ENCODE data around the gene MUC2. TPM values are rescaled to one million over a fixed set of nuclear protein-coding genes. Genes with fewer than 3 reads are reported as not detected.

The MUC2 gene
- total RNA-seq, 1 donor from 2014 or later = not detected

- Mint-ChIP-seq H3K27me3 (peaks cover 33% of the 10 kb centered on the region), H3K4me3 (ENCODE audit: low read depth) (no peak overlapping the region), H3K4me1 (ENCODE audit: low read depth) (peaks cover 5% of the 10 kb centered on the region), H3K27ac (no peak overlapping the region), H3K9me3 (ENCODE audit: low read depth) (peaks cover 14% of the 10 kb centered on the region), H3K36me3 (ENCODE audit: insufficient read depth) (no peaks in the 10 kb centered on the region)
- no peak for TF ChIP-seq CTCF (IDR thresholded peaks at IDR 0.05; ENCODE audit: unreplicated experiment)
- DNase-seq (ENCODE audit: low spot score, unreplicated experiment) = no peak
Measured at GRCh38 chr11:1064167-1064566, 10.5 kb upstream of the MUC2 start.

GRCh38 chr11:1067812-1068496, 6.7 kb upstream of the MUC2 start:
- no peak for TF ChIP-seq CTCF (IDR thresholded peaks at IDR 0.05; ENCODE audit: unreplicated experiment)
- H3K4me3 Mint-ChIP-seq (ENCODE audit: low read depth) = no peak overlapping the region
- H3K36me3 Mint-ChIP-seq (ENCODE audit: insufficient read depth) = no peaks in the 10 kb centered on the region
- DNase-seq (ENCODE audit: low spot score, unreplicated experiment) = no peak
- H3K27me3 Mint-ChIP-seq = peaks cover 32% of the 10 kb centered on the region
- no peak overlapping the region for H3K27ac Mint-ChIP-seq
- peaks cover 3% of the 10 kb centered on the region for H3K4me1 Mint-ChIP-seq (ENCODE audit: low read depth)
- peaks cover under 1% of the 10 kb centered on the region for H3K9me3 Mint-ChIP-seq (ENCODE audit: low read depth)

- peaks cover 21% of the 10 kb centered on the region for H3K27me3 Mint-ChIP-seq
- H3K4me3 Mint-ChIP-seq (ENCODE audit: low read depth) = no peak overlapping the region
- peaks cover 5% of the 10 kb centered on the region for H3K4me1 Mint-ChIP-seq (ENCODE audit: low read depth)
- no peak for DNase-seq (ENCODE audit: low spot score, unreplicated experiment)
- TF ChIP-seq CTCF (IDR thresholded peaks at IDR 0.05; ENCODE audit: unreplicated experiment) = no peak
- H3K27ac Mint-ChIP-seq = no peak overlapping the region
- H3K9me3 Mint-ChIP-seq (ENCODE audit: low read depth) = no peaks in the 10 kb centered on the region
- no peaks in the 10 kb centered on the region for H3K36me3 Mint-ChIP-seq (ENCODE audit: insufficient read depth)
Measured at GRCh38 chr11:1069740-1070139, 4.9 kb upstream of the MUC2 start.

GRCh38 chr11:1070594-1071462, 3.8 kb upstream of the MUC2 start:
- Mint-ChIP-seq H3K27ac (no peak overlapping the region), H3K9me3 (ENCODE audit: low read depth) (no peaks in the 10 kb centered on the region), H3K4me3 (ENCODE audit: low read depth) (no peak overlapping the region), H3K36me3 (ENCODE audit: insufficient read depth) (no peaks in the 10 kb centered on the region), H3K4me1 (ENCODE audit: low read depth) (peaks cover 5% of the 10 kb centered on the region), H3K27me3 (peaks cover 21% of the 10 kb centered on the region)
- TF ChIP-seq CTCF (IDR thresholded peaks at IDR 0.05; ENCODE audit: unreplicated experiment) = no peak
- no peak for DNase-seq (ENCODE audit: low spot score, unreplicated experiment)

- Mint-ChIP-seq H3K27me3 (peaks cover 21% of the 10 kb centered on the region), H3K36me3 (ENCODE audit: insufficient read depth) (no peaks in the 10 kb centered on the region), H3K27ac (no peak overlapping the region), H3K4me3 (ENCODE audit: low read depth) (no peak overlapping the region), H3K4me1 (ENCODE audit: low read depth) (peaks cover 5% of the 10 kb centered on the region), H3K9me3 (ENCODE audit: low read depth) (no peaks in the 10 kb centered on the region)
- DNase-seq (ENCODE audit: low spot score, unreplicated experiment) = no peak
- TF ChIP-seq CTCF (IDR thresholded peaks at IDR 0.05; ENCODE audit: unreplicated experiment) = no peak
Measured at GRCh38 chr11:1071571-1072115, 3.0 kb upstream of the MUC2 start.
